Measurements from ENCODE around the gene PRR5. TPM values are rescaled to one million over a fixed set of nuclear protein-coding genes. Genes with fewer than 3 reads are reported as not detected.

The PRR5 gene
- total RNA-seq, 2 donors from 2014 or later, result 12.5 to 20.4 TPM

DNA sequence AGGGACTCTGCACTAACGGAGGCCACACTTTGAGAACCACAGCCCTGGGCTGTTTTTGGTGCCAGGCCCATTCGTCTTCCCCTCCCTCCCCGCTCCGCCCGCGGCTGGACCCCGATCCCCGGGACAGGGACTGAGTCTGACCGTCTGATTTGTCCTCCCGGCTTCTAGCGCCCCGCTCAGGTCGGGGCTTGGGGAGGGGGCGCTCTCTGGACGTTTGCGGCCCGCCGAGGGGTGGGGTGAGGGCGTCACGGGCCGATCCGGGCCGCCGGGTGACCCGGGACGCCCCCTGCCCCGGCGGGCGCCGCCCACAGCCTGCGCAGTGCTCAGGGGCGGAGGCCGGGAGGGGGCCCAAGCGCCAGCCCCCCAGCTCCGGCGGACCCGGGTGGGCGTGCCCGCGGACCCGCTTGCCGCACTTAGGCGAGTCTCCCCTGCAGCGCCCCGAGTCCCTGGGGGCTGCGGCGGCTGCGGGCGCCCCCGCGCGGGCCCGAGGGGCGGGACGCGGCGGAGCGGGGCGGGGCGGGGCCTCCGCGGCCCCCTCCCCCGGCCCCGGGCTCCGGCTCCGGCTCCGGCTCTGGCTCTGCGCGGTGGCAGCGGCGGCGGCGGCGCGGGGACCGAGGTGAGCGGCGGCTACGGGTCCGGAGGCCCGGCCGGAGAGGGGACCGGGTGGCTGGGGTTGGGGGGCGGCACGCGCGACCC lies 33.7 kb upstream of the PRR5 start:
- no peak overlapping the region for H3K4me3 ChIP-seq
- no peaks in the 10 kb centered on the region for H3K36me3 ChIP-seq (replicated peaks in 1 of 2; ENCODE audit: insufficient read depth in 1 of 2, low read depth in 2 of 2)
- intact Hi-C loops (cut with DNase I), result no loop called here
- TF ChIP-seq, protein P1, sequence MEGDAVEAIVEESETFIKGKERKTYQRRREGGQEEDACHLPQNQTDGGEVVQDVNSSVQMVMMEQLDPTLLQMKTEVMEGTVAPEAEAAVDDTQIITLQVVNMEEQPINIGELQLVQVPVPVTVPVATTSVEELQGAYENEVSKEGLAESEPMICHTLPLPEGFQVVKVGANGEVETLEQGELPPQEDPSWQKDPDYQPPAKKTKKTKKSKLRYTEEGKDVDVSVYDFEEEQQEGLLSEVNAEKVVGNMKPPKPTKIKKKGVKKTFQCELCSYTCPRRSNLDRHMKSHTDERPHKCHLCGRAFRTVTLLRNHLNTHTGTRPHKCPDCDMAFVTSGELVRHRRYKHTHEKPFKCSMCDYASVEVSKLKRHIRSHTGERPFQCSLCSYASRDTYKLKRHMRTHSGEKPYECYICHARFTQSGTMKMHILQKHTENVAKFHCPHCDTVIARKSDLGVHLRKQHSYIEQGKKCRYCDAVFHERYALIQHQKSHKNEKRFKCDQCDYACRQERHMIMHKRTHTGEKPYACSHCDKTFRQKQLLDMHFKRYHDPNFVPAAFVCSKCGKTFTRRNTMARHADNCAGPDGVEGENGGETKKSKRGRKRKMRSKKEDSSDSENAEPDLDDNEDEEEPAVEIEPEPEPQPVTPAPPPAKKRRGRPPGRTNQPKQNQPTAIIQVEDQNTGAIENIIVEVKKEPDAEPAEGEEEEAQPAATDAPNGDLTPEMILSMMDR (IDR thresholded peaks at IDR 0.05), result peak in 1 of 7 experiments; percentile 3
- TF ChIP-seq POLR2A (IDR thresholded peaks at IDR 0.05), result no peak
- peaks cover 22% of the 10 kb centered on the region for H3K4me1 ChIP-seq
- H3K27ac ChIP-seq, result peak overlapping the region in 2 of 4 donors; percentile 17 to 22
- H3K9me3 ChIP-seq, result no peaks in the 10 kb centered on the region
- DNase-seq, result no peak
- WGBS, 2 donors, result 2 to 33% methylated on average over 1 to 54 of the region's 87 CpGs
- peak; percentile 40 for ATAC-seq
- H3K27me3 ChIP-seq, result peaks cover 0 to 7% of the 10 kb centered on the region in 2 donors

DNA sequence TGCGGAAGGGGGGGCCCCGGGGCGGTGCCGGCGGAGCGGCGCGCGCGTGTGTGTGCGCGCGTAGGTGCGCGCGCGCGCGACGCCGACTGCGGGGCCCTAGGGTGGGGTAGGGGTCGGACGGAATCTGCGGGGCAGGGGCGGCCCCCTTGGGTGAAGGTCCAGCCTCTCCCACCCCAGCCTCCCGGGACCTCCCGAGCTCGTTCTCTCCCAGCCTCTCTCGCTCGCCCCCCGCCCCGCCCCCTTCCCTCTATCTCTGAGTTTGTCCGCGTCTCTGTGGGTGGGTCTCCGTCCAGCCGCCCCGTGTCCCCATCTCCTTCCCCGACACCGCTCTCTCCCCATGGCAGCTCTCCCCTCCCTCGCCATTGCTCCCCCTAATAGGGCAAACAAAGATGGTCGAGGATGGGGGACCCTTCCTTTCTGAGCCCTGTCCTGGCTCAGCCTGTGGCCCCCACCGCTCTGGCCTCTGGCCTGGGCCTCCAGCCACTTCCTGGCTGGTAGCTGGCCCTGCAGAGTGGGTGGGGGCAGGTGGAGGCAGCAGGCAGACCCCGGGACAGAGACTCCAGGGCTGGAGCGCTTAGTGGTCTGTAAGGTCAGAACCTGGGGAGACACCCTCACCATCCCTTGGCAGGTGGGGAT lies 33.0 kb upstream of the PRR5 start:
- H3K4me3 ChIP-seq, result no peak overlapping the region
- H3K9me3 ChIP-seq, result no peaks in the 10 kb centered on the region
- peaks cover 20% of the 10 kb centered on the region for H3K4me1 ChIP-seq
- H3K27ac ChIP-seq, result no peak overlapping the region
- ATAC-seq (peak; percentile 18), DNase-seq (no peak)
- H3K36me3 ChIP-seq (replicated peaks in 1 of 2; ENCODE audit: insufficient read depth in 1 of 2, low read depth in 2 of 2), result no peaks in the 10 kb centered on the region
- intact Hi-C loops (cut with DNase I), result no loop called here
- 3% methylated on average over 12 to 28 of the region's 45 CpGs for WGBS, 2 donors
- peaks cover 0 to 7% of the 10 kb centered on the region in 2 donors for H3K27me3 ChIP-seq
- TF ChIP-seq, protein P1 (IDR thresholded peaks at IDR 0.05), result no peak
- TF ChIP-seq POLR2A (IDR thresholded peaks at IDR 0.05), result no peak

DNA sequence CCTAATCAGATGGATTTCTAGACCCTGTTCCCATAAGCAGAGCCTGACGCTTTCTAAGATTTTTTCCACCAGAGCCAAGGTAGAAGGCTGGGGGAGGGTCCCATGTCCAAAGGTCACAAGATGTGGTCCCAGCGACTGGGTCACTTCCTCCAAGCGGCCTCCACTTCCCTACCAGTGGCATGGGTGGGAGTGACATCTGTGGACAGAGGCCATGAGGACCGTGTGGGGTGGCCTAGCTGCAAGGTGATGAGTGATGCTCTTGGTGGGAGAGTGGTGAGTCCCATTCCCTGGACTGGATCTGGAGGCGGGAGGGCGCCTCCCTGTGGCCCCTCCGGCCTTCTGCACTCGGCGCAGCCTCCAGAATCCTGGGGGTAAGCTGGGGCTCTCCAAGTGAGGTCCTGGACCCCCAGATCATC lies 32.4 kb upstream of the PRR5 start:
- Histone ChIP-seq H3K27ac (no peak overlapping the region), H3K9me3 (no peaks in the 10 kb centered on the region), H3K36me3 (replicated peaks in 1 of 2; ENCODE audit: insufficient read depth in 1 of 2, low read depth in 2 of 2) (no peaks in the 10 kb centered on the region), H3K4me3 (no peak overlapping the region), H3K4me1 (peaks cover 15% of the 10 kb centered on the region), H3K27me3 (peaks cover 0 to 7% of the 10 kb centered on the region in 2 donors)
- ATAC-seq, result no peak
- WGBS, 2 donors, result 34 to 48% methylated on average over 4 to 9 of the region's 9 CpGs
- intact Hi-C loops (cut with DNase I), result no loop called here
- DNase-seq, result no peak
- TF ChIP-seq, protein P1 (IDR thresholded peaks at IDR 0.05), result no peak
- TF ChIP-seq POLR2A (IDR thresholded peaks at IDR 0.05), result no peak

DNA sequence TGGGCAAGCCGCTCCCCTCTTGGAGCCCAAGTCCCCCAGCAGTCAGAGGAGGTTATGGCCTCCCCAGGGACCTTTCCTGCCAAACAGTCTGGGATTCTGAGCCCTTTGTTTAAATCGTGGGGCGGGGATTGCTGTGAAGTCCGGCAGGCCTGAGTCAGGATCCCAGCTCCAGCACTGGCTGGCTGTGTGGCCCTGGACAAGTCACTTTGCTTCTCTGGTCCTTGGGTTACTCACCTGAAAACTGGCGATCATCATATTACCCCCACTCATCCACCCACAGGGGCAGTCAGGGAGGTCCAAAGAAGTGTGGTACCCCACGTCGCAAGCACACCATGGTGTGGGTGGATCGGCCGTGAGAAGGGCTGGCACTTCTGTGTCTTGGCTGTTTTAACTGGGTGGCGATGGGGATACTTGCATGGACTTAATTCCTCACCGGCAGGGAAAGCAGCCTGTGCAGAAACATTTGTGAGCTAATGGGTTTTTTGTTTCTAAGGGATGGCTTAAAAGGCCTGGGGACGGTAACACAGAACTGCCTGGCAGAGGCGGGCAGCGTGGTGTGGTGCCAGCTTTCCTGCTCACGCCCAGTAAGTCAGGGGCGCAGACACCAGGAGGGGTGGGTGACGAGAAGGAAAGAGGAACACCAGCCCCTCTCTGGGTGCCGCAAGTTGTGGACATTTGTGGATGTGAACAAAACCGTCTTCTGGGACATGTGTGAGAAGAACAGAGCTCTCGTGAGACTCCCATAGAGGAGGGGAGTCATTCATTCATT lies 31.6 kb upstream of the PRR5 start:
- no peak for DNase-seq
- no peak overlapping the region for H3K27ac ChIP-seq
- no peak for ATAC-seq

More for the DNA sequence above, 31.6 kb upstream of the PRR5 start:
- Histone ChIP-seq H3K27me3 (peaks cover 0 to 7% of the 10 kb centered on the region in 2 donors), H3K9me3 (no peaks in the 10 kb centered on the region), H3K4me3 (no peak overlapping the region), H3K4me1 (peaks cover 14% of the 10 kb centered on the region), H3K36me3 (replicated peaks in 1 of 2; ENCODE audit: insufficient read depth in 1 of 2, low read depth in 2 of 2) (no peaks in the 10 kb centered on the region)
- TF ChIP-seq, protein P1 (IDR thresholded peaks at IDR 0.05), result no peak
- no peak for TF ChIP-seq POLR2A (IDR thresholded peaks at IDR 0.05)
- 68 to 70% methylated on average over 19 to 20 of the region's 20 CpGs for WGBS, 2 donors
- intact Hi-C loops (cut with DNase I), result no loop called here

Measured in body of pancreas (tissue), 4 donors.